22Rv1 (cell line): ENCODE data around the gene S100B.
"Not testable (repeated sequence)": the region's sequence is repeated elsewhere in the genome, so short reads cannot be mapped to it uniquely, and the experiment has no call there.

ENCODE experiments used
- CTCF ChIP-seq: fragments of 450-650 bp; IDR thresholded peaks from 2 replicates; pipeline ENCODE4 v1.5.1; 2017; ENCODE audit warnings: mild to moderate bottlenecking
- ZFX ChIP-seq: fragments of 450-650 bp; IDR thresholded peaks from 2 replicates; pipeline ENCODE4 v1.6.1; 2017; ENCODE audit warnings: antibody characterized with exemption, borderline replicate concordance

DNA sequence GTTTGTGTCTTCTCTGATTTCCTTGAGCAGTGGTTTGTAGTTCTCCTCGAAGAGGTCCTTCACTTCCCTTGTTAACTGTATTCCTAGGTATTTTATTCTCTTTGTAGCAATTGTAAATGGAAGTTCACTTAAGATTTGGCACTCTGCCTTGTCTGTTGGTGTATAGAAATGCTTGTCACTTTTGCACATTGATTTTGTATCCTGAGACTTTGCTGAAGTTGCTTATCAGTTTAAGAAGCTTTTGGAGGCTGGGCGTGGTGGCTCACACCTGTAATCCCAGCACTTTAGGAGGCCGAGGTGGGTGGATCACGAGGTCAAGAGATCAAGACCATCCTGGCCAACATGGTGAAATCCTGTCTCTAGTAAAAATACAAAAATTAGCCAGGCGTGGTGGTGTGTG lies 27.1 kb downstream of the S100B start:
- not testable (repeated sequence) for TF ChIP-seq CTCF, ZFX
